Measurements from ENCODE around the gene KSR1. TPM values are rescaled to one million over a fixed set of nuclear protein-coding genes. Genes with fewer than 3 reads are reported as not detected.
A peak's percentile ranks its signal among the peaks of the same experiment; 100 is the strongest.
"Not testable (repeated sequence)": the region's sequence is repeated elsewhere in the genome, so short reads cannot be mapped to it uniquely, and the experiment has no call there.

The KSR1 gene
- 19.3 TPM for polyA plus RNA-seq (2013, experiment 1 of 2)
- 19.3 TPM for polyA plus RNA-seq (2013, experiment 2 of 2)

DNA sequence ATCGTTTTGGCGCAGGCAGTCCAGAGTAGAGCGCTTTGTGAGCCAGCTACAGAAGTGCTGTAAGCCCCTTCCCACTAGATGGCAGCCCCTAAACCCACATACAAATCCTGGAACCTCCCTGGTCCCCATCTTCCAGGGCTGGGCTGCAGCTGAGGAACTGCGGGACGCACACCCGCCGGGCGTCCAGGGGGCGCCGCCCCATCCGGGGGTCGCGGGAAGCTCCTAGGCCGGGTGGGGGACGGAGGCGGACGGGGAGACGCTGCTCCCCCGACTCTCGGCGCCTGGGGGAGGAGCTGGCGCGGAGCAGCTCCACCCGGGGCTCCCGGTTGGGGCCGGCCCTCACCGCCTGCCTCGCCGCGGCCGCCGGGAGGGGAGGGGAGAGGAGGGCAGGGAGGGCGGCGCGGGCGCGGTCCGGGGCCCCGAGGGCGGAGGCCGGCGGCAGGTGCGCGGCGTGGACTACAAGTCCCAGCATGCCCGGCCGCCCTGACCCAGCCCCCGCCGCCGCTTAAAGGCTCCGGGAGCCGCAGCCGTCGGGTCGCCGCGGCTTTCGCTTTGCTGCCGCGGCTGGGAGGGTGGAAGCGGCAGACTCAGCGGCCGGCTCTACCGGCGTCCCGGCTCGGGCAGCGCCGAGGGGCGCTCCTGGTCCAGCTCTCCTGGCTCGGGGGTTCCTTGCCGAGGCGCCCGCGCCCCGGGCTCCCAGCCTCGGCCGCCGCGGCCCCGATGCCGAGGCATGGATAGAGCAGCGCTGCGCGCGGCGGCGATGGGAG, at the start of gene KSR1:
Gene KSR1 (plus strand): TSS at position 535 of the 767 bp plus-strand sequence. CDS start 196 bp downstream, at position 731.
- Histone ChIP-seq H2BK120ac (ENCODE audit: low read depth, low read length) (no peak within 1 kb of the TSS), H3K9me3 (replicated peaks in 1 of 2; ENCODE audit: control insufficient read depth in 2 of 2, insufficient read depth in 1 of 2, low read depth in 1 of 2, low read length in 2 of 2) (no peaks in the 10 kb centered on the region), H2BK12ac (ENCODE audit: low read length) (no peak within 1 kb of the TSS), H3K23ac (ENCODE audit: low read depth, low read length, poor library complexity) (no peak within 1 kb of the TSS), H2BK15ac (ENCODE audit: low read length) (no peak within 1 kb of the TSS), H3K4me3 (ENCODE audit: low read length in 2 of 2) (peak within 1 kb of the TSS; percentile 78 to 87), H3K4me2 (ENCODE audit: insufficient read depth, low read length, poor library complexity, severe bottlenecking) (peak within 1 kb of the TSS; percentile 86), H3K14ac (ENCODE audit: low read length) (peak within 1 kb of the TSS; percentile 42), H3K4ac (ENCODE audit: low read length) (no peak within 1 kb of the TSS), H2BK5ac (ENCODE audit: low read length) (peak within 1 kb of the TSS; percentile 71), H4K91ac (ENCODE audit: low read depth, low read length, poor library complexity) (no peak within 1 kb of the TSS), H3K79me1 (ENCODE audit: low read depth, low read length) (peaks cover 7% of the 10 kb centered on the region), H3K36me3 (replicated peaks in 1 of 2; ENCODE audit: control insufficient read depth in 2 of 2, insufficient read depth in 2 of 2, low read length in 2 of 2) (no peaks in the 10 kb centered on the region), H4K8ac (ENCODE audit: low read depth, low read length) (no peak within 1 kb of the TSS), H2AFZ (ENCODE audit: low read length) (peak within 1 kb of the TSS; percentile 98), H3K18ac (ENCODE audit: low read length) (peak within 1 kb of the TSS; percentile 77), H2AK5ac (ENCODE audit: low read depth, low read length) (no peak within 1 kb of the TSS), H3K4me1 (ENCODE audit: control insufficient read depth in 2 of 2, insufficient read depth in 1 of 2, low read depth in 1 of 2, low read length in 2 of 2) (peaks cover 11 to 13% of the 10 kb centered on the region in 2 donors), H3K27ac (replicated peaks; ENCODE audit: low read length) (peak within 1 kb of the TSS; percentile 63), H3K9ac (ENCODE audit: low read depth, low read length, poor library complexity) (peak within 1 kb of the TSS; percentile 95), H3K27me3 (ENCODE audit: control insufficient read depth in 3 of 3, insufficient read depth in 3 of 3, low read depth in 1 of 3, low read length in 3 of 3) (peaks cover 0 to 29% (median 0%) of the 10 kb centered on the region in 3 experiments)
- WGBS, 2 donors (ENCODE audit: extremely low coverage in 2 of 2, insufficient read length in 2 of 2, insufficient replicate concordance in 1 of 2): no CpG with 5 or more reads among the region's 88 CpGs
- DNase-seq (ENCODE audit: low spot score): peak; percentile 84

DNA sequence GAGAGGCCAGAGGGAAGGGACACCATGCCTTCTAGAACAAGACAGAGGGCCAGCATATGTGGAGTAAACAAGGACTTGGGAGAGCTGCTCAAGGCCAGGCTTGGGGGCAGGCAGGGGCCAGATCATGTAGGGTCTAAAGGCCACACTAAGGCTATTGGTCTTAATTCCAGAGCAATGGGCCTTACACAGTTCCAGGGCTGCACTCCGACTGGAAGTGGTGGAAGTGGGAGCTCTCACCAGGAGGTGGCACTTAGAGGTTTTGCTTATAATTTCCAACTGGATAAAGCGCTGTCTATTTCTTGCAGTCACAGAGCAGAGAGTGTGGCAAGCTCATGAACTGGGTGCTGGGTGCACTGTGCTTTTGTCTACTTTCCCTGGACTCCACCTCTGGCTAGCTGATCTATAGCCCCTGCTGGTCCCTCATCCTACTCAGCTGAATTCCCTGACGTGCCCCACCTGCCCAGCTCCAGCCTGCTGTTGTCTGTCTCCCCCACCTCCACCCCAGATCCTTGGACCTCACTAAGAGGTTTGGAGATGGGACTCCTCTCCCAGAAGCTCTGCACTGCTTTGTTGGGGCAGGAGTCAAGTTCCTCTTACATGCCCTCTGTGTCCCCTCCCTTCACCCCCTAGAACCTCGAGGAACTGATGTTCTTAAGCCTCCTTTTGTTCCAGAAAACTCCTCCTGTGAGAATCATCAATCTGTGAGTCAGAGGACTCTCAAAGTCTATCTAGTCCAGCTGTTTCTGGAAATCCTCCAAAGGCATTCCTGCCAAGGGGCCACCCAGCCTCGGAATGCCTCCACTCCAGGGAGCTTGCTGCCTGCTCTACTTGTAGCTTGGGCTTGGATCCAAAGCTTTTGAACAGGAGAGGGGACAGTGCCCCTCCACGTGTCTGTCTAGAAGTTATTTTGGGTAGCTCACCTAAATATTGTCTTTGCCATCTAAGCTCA, 48.1 kb upstream of the KSR1 start:
- H3K36me3 ChIP-seq (replicated peaks in 1 of 2; ENCODE audit: control insufficient read depth in 2 of 2, insufficient read depth in 2 of 2, low read length in 2 of 2): no peaks in the 10 kb centered on the region
- H2BK120ac ChIP-seq (ENCODE audit: low read depth, low read length): no peak overlapping the region
- peaks cover 0 to 13% (median 0%) of the 10 kb centered on the region in 3 experiments for H3K27me3 ChIP-seq (ENCODE audit: control insufficient read depth in 3 of 3, insufficient read depth in 3 of 3, low read depth in 1 of 3, low read length in 3 of 3)
- WGBS, 2 donors (ENCODE audit: extremely low coverage in 2 of 2, insufficient read length in 2 of 2, insufficient replicate concordance in 1 of 2): no CpG with 5 or more reads among the region's 6 CpGs
- no peak overlapping the region for H3K4me2 ChIP-seq (ENCODE audit: insufficient read depth, low read length, poor library complexity, severe bottlenecking)
- H3K9ac ChIP-seq (ENCODE audit: low read depth, low read length, poor library complexity): no peak overlapping the region
- H3K18ac ChIP-seq (ENCODE audit: low read length): no peak overlapping the region
- no peak overlapping the region for H3K4me3 ChIP-seq (ENCODE audit: low read length in 2 of 2)
- H3K14ac ChIP-seq (ENCODE audit: low read length): peak overlapping the region; percentile 11
- peaks cover 5 to 7% of the 10 kb centered on the region in 2 donors for H3K4me1 ChIP-seq (ENCODE audit: control insufficient read depth in 2 of 2, insufficient read depth in 1 of 2, low read depth in 1 of 2, low read length in 2 of 2)
- H3K79me1 ChIP-seq (ENCODE audit: low read depth, low read length): no peaks in the 10 kb centered on the region
- no peaks in the 10 kb centered on the region for H3K9me3 ChIP-seq (replicated peaks in 1 of 2; ENCODE audit: control insufficient read depth in 2 of 2, insufficient read depth in 1 of 2, low read depth in 1 of 2, low read length in 2 of 2)
- no peak overlapping the region for H4K91ac ChIP-seq (ENCODE audit: low read depth, low read length, poor library complexity)
- no peak overlapping the region for H3K23ac ChIP-seq (ENCODE audit: low read depth, low read length, poor library complexity)
- H4K8ac ChIP-seq (ENCODE audit: low read depth, low read length): no peak overlapping the region
- H3K4ac ChIP-seq (ENCODE audit: low read length): no peak overlapping the region
- no peak overlapping the region for H2BK15ac ChIP-seq (ENCODE audit: low read length)
- no peak overlapping the region for H2BK12ac ChIP-seq (ENCODE audit: low read length)
- no peak overlapping the region for H3K27ac ChIP-seq (replicated peaks; ENCODE audit: low read length)
- no peak overlapping the region for H2BK5ac ChIP-seq (ENCODE audit: low read length)
- H2AFZ ChIP-seq (ENCODE audit: low read length): no peak overlapping the region
- DNase-seq (ENCODE audit: low spot score): no peak
- H2AK5ac ChIP-seq (ENCODE audit: low read depth, low read length): no peak overlapping the region

DNA sequence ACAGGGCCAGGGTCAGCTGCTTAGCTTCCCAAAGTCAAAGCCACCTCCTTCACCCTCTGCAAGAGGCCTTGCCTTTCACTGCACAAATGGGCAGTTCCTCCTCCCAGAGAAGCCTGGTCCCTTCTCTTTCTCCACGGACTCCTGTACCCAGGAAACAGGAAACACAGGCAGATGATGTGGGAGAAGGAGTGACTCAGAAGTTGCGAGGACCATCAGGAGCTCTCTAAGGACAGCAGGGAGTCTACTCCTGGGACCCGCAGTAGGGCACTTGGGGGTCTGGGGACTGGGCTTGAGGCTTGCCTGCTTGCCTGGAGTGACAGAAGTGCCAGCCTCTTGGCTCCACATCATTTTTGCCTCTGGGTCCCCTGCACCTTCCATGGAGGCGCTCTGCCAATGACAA, 47.4 kb upstream of the KSR1 start:
- Histone ChIP-seq H2AFZ (ENCODE audit: low read length) (no peak overlapping the region), H4K8ac (ENCODE audit: low read depth, low read length) (no peak overlapping the region), H2BK12ac (ENCODE audit: low read length) (no peak overlapping the region), H3K4me1 (ENCODE audit: control insufficient read depth in 2 of 2, insufficient read depth in 1 of 2, low read depth in 1 of 2, low read length in 2 of 2) (peaks cover 0 to under 1% of the 10 kb centered on the region in 2 donors), H3K23ac (ENCODE audit: low read depth, low read length, poor library complexity) (no peak overlapping the region), H3K27ac (replicated peaks; ENCODE audit: low read length) (no peak overlapping the region), H3K36me3 (replicated peaks in 1 of 2; ENCODE audit: control insufficient read depth in 2 of 2, insufficient read depth in 2 of 2, low read length in 2 of 2) (no peaks in the 10 kb centered on the region), H2BK120ac (ENCODE audit: low read depth, low read length) (no peak overlapping the region), H2AK5ac (ENCODE audit: low read depth, low read length) (no peak overlapping the region), H3K9ac (ENCODE audit: low read depth, low read length, poor library complexity) (no peak overlapping the region), H2BK5ac (ENCODE audit: low read length) (no peak overlapping the region), H3K4ac (ENCODE audit: low read length) (no peak overlapping the region), H4K91ac (ENCODE audit: low read depth, low read length, poor library complexity) (no peak overlapping the region), H3K14ac (ENCODE audit: low read length) (no peak overlapping the region), H3K9me3 (replicated peaks in 1 of 2; ENCODE audit: control insufficient read depth in 2 of 2, insufficient read depth in 1 of 2, low read depth in 1 of 2, low read length in 2 of 2) (no peaks in the 10 kb centered on the region), H3K4me3 (ENCODE audit: low read length in 2 of 2) (no peak overlapping the region), H3K27me3 (ENCODE audit: control insufficient read depth in 3 of 3, insufficient read depth in 3 of 3, low read depth in 1 of 3, low read length in 3 of 3) (peaks cover 0 to 20% (median 0%) of the 10 kb centered on the region in 3 experiments), H3K18ac (ENCODE audit: low read length) (no peak overlapping the region), H2BK15ac (ENCODE audit: low read length) (no peak overlapping the region), H3K4me2 (ENCODE audit: insufficient read depth, low read length, poor library complexity, severe bottlenecking) (no peak overlapping the region), H3K79me1 (ENCODE audit: low read depth, low read length) (no peaks in the 10 kb centered on the region)
- DNase-seq (ENCODE audit: low spot score): no peak
- no CpG with 5 or more reads among the region's 4 CpGs for WGBS, 2 donors (ENCODE audit: extremely low coverage in 2 of 2, insufficient read length in 2 of 2, insufficient replicate concordance in 1 of 2)

DNA sequence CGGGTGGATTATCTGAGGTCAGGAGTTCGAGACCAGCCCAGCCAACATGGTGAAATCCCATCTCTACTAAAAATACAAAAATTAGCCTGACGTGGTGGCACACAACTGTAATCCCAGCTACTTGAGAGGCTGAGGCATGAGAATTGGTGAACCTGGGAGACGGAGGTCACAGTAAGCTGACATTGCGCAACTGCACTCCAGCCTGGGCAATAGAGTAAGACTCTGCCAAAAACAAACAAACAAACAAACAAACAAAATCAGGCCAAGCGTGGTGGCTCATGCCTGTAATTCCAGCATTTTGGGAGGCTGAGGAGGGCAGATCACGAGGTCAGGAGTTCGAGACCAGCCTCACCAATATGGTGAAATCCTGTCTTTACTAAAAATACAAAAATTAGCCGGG, 44.1 kb upstream of the KSR1 start:
- H4K91ac ChIP-seq (ENCODE audit: low read depth, low read length, poor library complexity); H3K4me2 ChIP-seq (ENCODE audit: insufficient read depth, low read length, poor library complexity, severe bottlenecking); H2BK5ac ChIP-seq (ENCODE audit: low read length); H3K4me1 ChIP-seq (ENCODE audit: control insufficient read depth in 2 of 2, insufficient read depth in 1 of 2, low read depth in 1 of 2, low read length in 2 of 2); DNase-seq (ENCODE audit: low spot score); H3K9ac ChIP-seq (ENCODE audit: low read depth, low read length, poor library complexity); H4K8ac ChIP-seq (ENCODE audit: low read depth, low read length); H3K23ac ChIP-seq (ENCODE audit: low read depth, low read length, poor library complexity); H2BK15ac ChIP-seq (ENCODE audit: low read length); H2AFZ ChIP-seq (ENCODE audit: low read length); H3K36me3 ChIP-seq (replicated peaks in 1 of 2; ENCODE audit: control insufficient read depth in 2 of 2, insufficient read depth in 2 of 2, low read length in 2 of 2); H2BK12ac ChIP-seq (ENCODE audit: low read length); H2AK5ac ChIP-seq (ENCODE audit: low read depth, low read length); H3K27ac ChIP-seq (replicated peaks; ENCODE audit: low read length); H3K9me3 ChIP-seq (replicated peaks in 1 of 2; ENCODE audit: control insufficient read depth in 2 of 2, insufficient read depth in 1 of 2, low read depth in 1 of 2, low read length in 2 of 2); H3K14ac ChIP-seq (ENCODE audit: low read length); H3K79me1 ChIP-seq (ENCODE audit: low read depth, low read length); H2BK120ac ChIP-seq (ENCODE audit: low read depth, low read length); H3K4ac ChIP-seq (ENCODE audit: low read length); H3K18ac ChIP-seq (ENCODE audit: low read length); H3K4me3 ChIP-seq (ENCODE audit: low read length in 2 of 2): not testable (repeated sequence)
- no CpG with 5 or more reads among the region's 9 CpGs for WGBS, 2 donors (ENCODE audit: extremely low coverage in 2 of 2, insufficient read length in 2 of 2, insufficient replicate concordance in 1 of 2)
- H3K27me3 ChIP-seq (ENCODE audit: control insufficient read depth in 3 of 3, insufficient read depth in 3 of 3, low read depth in 1 of 3, low read length in 3 of 3): peaks cover 0 to 39% (median 0%) of the 10 kb centered on the region in 3 experiments
